HG03521 (cell line): ENCODE measurements around the gene ID2.

ENCODE experiments used
- ATAC-seq: cut with Tn5 transposase; IDR thresholded peaks from one replicate; pipeline ENCODE4 v1.9.1; 2021; ENCODE audit warnings: mild to moderate bottlenecking, moderate library complexity; ENCODE audit not compliant: unreplicated experiment

ID2 gene, protein sequence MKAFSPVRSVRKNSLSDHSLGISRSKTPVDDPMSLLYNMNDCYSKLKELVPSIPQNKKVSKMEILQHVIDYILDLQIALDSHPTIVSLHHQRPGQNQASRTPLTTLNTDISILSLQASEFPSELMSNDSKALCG

DNA sequence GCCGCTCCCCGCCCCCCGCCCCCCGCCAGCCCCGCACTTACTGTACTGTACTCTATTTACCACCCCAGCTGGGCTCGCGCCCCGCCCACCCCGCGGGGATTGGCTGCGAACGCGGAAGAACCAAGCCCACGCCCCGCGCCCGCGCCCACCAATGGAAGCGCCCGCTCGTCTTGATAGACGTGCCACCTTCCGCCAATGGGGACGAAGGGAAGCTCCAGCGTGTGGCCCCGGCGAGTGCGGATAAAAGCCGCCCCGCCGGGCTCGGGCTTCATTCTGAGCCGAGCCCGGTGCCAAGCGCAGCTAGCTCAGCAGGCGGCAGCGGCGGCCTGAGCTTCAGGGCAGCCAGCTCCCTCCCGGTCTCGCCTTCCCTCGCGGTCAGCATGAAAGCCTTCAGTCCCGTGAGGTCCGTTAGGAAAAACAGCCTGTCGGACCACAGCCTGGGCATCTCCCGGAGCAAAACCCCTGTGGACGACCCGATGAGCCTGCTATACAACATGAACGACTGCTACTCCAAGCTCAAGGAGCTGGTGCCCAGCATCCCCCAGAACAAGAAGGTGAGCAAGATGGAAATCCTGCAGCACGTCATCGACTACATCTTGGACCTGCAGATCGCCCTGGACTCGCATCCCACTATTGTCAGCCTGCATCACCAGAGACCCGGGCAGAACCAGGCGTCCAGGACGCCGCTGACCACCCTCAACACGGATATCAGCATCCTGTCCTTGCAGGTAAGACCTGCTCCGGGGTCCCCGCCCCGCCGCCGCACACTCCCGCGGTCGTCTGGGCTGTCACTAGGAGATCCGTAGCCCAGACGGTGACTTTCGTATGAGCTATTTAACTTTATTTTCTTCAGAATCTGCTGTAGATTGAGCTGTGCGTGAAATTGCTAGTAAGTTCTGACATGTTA is at the start of gene ID2:
Gene ID2, plus strand, starts transcription at position 271 of the 907 bp plus-strand sequence. Its CDS starts 110 bp downstream, at position 381.
- ATAC-seq, result peak; percentile 63

DNA sequence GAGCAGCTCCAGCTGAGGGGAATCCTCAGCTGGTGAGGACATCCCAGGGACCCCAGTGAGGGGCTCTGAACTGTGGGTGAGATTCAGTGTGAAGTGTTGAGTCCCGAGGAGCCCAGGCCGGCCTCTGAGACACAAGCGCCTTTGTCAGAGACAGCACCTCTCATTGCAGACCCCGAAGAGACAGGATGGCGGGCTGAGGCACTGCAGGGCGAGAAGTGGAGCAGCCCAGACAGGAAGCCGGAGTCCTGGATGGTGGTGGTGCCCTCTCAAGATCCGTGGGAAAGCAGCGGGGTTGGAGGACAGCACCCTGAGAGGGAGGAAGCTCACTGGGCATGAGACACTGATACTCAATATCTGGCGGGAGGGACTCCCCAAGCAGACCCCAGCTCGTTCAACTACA is 49.1 kb upstream of the ID2 start:
- ATAC-seq, result no peak

DNA sequence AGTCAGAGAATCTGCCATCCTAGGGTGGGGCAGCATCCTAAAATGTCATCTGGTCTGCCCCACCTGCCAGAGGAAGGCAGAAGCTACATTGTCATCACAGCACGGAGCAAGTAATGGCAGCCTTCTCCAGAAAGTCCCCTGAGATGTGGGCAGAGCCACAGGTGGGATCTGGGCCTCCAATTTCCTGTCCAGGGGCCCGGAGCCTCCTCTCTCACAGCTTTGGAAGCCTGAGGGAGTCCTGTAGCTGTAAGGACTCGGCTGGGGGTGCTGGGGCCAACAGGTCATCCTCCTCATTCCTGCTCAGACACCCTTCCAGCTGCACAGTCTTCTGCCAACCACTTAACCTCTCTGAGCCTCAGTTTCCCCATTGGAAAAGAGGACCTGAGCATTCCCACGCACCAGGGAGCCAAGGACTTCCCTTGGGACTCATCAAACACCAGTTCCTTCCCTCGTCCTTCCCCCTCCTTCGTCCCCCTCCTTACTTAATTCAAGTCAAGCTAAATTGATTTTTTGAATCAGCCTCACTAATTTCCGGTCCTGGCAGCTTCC is 48.6 kb upstream of the ID2 start:
- no peak for ATAC-seq

DNA sequence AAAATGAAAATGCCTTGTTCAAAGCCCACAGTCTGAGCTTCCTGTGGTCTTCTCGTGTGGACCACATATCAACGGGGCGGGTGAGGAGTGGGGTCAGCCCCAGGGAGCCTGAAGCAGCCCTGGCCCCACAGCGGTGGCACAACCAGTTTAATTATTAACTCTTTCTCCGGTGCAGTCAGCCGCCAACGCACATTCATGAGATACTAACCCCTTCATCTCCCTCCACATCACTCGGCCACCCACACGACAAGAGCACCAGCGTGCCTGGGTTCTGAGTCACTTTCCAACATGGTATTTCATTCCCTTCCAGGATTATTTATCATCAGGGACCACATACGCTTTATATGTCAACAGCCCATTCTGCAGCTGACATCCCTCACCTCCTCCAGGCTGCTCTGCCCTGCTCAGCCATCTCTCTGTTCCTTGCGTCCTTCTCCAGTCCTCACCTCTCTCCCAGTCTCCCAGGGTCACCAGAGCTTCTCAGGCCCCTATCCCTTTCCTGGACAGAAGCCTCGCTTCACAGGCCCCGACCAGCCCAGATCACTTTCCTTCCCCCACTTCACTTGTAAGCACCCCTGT is 48.0 kb upstream of the ID2 start:
- no peak for ATAC-seq

DNA sequence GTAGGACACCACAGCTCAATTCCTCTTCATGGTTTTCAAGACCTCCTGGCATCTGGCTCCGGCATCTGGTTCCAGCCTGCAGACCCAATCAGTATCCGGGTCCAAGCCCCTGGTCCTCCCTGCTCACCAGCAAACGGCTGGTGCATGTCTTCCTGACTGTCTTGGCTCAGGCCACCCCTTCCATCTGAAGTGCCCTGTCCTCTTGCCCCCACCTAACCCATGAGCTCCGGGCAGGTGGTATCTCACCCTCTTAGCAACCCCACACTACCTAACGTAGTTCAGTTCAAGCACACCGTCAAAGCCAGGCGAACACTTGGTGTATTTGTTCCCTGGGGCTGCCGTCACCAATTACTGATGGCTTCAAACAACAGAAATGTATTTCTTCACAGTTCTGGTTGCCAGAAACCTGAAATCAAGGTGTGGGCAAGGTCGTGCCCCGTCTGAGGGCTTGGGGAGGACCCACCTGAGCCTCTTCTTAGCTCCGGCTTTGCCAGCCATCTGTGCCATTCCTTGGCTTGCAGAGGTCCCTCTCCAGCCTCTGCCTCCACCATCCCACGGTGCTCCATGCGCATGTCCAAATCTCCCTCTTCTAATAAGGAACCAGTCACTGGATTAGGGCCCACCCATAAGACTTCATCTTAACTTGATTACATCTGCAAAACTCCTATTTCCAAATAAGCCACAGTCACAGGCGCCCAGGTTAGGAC is 47.2 kb upstream of the ID2 start:
- no peak for ATAC-seq

DNA sequence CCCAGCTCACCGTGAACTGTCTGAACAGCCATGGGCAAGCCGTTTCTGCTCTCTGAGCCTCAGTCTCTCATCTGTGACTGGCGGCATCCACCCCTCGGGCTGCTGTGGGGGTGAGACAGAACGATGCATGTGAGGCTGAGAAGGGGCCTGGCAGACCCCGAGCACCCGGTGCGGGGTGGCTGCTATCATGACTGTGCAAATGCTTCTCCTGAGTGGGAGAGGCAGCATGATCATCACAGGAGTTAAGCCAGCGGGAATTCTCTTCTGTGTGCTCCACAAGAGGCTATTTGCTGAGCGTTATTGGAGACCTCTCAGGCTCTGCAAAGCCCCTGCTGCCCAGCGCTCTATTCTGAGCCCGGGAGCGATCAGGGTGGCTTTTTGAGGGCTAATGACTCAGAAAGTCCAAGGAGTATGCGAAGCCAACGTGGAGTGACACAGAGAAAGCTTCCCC is 45.8 kb upstream of the ID2 start:
- no peak for ATAC-seq

DNA sequence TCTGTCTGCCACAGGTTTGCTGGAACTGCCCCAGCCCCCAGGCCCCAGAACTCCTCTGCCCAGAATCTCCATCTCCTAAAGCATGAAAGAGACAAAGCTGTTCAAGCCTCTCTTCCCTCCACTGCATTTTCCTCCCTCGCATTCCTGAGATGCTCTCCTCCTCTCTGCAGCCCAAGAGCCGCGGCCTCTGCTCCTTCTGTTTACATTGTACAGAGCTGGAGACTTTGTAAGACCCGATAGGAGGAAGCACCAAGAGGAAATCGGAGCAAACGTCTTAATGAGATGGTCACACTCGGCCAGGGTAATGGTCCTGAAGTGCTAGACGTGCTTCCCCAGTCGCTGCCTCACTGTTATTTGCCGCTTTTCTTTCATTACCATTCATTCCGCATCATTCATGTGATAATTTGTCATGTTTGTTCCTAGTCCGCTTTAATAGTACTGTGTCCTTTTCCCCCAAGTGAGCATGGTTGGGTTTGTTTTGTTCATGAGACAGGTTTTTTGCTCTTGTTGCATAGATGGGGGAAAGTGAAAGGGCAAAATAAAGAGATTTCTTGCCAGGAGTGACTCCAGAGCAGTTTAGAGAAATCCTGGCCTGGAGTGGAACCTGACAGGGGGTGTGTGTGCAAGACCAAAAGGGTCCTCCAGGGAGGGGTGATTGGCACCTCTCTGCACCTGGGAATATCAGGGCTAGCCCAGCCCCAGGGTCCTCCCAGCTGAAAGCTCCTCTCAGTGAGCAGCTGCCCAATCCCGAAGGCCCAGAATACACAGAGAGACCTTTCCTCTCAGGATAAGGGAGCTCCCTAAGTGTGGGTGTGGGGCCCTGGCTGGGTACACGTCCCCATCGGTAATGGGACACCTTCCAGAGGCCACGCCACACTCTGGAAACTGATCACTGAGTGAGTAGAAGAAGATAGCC is 44.9 kb upstream of the ID2 start:
- ATAC-seq, result no peak

DNA sequence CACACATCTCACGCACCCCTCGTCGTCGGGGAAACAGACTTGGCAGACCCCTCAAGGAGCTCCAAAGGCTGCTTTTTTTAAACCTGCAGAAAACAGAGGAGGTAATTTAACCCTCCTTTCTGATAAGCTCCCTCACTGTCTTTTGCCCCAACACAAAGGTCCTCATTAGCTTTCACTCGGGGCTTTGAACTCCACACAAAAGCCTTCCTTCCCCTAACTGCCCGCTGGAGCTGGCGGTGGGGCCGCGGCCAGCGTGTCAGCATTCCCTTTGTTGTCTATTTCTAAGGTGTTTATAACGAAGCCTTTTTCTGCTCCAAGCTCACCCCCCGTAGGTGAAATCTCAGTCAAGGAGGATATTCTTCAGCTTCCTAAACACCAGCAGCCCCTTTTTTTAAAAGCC is 43.5 kb upstream of the ID2 start:
- no peak for ATAC-seq

DNA sequence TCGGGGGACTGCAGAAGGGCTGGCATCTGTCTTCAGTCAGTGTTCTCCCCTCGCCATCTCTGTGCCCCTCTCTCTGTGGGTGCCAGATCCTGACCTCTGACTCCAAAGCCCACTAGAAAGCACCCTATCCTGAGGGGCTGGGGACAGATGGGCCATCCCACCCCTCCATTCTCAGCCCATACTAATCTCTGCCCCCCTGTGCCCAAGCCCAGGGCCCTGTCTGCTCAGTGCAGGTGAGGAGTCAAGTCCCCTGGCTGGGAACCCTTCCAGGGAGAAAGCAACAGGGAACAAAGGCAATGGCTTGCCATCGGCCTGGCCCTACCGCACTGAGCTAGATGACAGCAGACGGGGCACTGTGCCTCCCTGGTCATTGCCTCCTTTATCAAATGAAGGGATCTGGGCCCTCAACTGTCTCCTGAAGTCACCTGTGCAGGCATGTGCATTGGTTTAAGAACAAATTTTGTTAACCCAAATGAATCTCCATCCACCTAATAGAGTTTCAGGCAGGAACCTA is 42.7 kb upstream of the ID2 start:
- ATAC-seq, result no peak

DNA sequence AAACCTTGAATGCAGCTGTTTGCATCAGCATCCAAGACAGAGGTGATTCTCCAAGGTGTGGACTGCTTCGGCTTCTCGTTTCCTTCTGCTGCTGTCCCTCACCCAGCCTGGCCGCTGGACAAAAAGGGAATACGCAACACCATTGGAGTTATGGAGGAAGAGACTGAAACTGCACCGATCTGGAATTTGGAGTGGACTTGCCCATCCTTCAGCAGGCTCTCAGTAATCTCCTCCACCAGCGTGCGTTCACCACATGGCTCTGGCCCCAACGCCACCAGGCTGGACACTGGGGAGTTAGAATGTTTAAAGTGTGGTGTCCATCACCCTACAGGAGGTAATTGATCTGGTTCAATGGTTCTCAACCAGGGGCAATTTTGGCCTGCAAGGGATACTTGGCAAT is 41.4 kb upstream of the ID2 start:
- ATAC-seq, result no peak

DNA sequence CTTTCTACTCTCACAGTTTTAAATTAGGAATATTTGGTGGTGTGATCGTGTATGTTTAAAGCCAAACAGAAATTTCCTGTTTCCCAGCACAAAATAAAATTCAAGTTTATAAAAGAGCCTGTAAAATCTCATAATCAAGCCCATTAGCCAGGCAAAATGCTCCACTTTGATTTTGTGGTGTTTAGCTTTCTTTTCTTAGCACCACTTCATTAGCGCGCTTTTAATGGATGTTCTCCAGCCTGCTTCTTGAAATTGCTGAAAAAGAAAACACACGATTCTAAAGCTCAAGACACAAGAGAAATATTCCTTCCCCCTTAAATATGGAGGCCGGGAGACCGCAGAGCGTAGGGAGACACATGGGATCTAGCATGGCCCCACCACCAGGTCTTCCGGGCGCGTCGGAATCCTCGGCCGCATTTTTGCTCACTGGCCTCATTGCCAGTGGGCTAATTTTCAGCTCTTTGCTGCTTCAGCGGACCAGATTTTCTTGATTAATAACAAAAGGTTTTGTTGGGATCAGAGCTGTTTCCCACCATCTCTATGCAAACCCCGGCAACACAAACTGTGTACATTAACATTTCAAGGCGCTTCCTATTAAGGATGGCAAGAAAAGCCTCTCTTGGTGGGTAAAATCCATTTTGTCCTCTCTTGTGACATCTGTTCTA is 40.4 kb upstream of the ID2 start:
- ATAC-seq, result no peak

DNA sequence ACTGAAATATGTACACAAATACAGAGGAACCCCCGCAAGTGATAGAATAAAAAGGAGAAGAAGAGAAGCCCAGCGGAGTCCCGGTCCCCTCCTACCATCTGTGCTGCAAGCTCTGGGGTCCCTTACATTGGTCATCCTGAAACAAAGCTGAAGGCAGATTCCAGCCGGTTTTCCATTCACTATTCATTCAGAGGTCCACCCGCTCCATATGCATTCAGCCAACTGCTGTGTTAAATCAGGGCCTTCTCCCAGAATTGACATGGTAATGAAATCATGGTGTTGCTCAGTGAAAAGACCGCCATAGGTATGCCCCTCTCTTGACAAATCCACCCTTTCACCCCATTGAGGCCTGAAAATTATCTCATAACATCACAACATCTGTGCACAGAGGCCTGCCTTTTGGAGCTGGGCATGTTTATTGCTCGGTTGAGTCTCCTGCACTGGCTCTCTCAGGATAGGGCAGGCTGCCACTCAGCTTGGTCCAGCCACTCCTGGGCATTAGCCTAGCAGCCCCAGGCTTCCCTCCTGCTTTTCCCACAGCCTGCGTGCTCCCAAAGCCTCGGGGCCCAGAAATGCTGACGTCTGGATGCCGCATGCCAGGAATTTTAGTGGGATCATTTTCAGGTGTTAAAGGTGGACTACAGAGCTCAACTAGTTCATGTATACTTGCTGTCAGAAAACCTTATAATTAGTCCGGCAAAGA is 39.3 kb upstream of the ID2 start:
- no peak for ATAC-seq

DNA sequence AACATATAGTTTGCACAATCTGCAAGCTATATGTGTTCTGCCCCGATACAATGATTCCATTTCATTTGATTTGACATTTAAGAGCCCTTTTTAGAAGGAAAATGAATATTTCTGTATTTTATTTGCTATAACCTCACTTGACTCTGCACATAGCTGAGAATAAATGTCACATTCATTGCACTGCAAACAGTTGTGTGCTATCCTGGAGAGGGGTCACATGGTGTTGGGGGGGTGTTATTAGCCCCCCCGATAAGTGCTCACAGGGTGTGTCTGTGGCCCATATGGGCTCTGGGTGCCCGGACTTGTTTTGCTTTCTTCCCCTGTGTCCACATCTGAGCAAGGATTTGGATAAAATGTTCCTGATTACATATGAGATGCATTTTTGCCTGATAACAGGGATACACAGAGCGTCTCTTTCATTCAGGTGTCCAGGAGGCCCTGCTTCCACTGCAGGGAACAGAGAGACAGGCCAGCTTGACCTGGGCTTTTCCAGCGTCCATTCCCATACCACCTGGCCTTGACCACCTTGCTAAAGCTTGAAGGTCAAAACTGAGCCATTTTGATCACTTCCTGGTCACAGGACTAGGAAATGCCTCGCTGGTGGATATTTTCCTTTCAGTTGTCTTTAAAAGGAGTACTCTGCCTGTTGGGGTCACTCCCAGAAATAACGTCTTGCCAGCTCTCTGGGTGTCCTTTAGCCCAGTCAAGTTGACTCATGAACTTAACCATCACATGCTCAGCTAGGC is 38.4 kb upstream of the ID2 start:
- no peak for ATAC-seq

DNA sequence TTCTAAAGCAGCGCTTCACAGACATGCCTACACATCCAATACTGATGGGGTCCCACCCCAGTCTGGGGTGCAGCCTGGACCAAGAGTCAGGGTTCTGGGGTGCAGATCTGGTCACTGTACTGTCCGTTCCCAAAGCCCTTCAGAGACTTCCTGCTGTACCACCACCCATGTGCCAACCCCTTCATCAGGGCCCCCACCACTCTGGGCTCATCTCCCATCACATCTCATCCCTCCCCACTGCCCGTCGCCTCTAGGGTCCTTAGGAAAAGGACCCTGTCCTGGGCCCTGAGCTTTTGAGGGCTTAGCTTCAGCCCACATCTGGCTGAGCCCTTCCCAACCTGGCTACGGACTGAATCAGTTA is 37.9 kb upstream of the ID2 start:
- no peak for ATAC-seq

DNA sequence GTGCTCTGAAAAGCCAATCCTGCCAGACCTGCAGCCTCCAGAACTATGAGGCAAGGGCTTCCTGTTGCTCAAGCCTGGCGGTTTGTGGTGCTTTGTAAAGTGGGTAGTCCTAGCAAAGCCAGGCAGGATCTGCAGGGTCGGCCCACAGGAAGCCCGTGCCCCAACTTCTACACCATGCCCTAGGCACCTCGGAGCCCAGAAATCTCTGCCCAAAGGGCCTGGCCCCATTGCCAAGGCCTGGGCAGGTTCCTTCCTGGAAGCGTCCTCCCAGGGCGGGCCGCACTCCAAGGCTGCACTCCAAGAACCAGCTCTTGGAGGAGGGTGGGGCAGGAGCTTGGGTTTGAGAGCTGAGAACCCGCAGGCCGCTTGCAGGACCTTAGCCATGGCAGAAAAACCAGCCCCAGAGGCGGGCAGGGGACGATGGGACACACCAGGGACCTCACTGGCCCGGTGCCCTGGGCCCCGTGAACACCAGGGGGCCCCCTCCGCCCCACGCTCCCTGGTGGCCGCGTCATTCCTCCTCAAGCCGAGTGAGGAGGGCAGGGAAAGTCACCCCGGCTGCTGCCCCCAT is 37.2 kb upstream of the ID2 start:
- ATAC-seq, result no peak

DNA sequence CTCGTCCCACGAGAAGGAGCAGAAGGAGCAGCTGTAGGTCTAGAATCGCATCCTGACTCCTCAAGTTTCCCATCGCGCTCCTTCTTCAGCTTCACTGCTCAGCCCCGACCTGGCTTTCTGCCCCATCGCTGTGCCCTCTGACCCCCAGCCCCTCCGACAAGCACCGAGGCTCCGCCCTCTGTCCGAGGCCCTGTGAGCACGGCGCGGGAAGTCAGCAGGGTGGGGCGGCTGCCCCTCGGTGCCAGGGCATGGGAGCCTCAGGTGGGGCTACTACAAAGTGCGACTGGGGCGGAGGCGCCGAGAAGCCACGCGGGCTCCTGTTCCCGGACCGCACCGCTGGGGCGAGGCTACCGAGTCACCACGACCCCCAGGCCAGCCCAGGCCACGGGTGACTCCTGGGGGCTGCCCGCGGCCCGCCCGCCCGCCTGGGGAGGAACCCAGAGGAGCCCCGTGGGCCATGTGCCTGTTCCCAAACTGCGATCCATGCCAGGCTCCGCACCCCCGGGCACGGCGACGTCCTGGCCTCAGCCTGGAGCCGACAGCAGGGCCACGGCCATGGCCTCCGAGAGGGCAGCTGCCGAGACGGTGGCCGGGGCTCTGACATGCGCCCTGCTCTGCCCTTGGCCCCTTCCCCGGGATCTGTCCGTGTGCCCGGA is 36.6 kb upstream of the ID2 start:
- ATAC-seq, result no peak

DNA sequence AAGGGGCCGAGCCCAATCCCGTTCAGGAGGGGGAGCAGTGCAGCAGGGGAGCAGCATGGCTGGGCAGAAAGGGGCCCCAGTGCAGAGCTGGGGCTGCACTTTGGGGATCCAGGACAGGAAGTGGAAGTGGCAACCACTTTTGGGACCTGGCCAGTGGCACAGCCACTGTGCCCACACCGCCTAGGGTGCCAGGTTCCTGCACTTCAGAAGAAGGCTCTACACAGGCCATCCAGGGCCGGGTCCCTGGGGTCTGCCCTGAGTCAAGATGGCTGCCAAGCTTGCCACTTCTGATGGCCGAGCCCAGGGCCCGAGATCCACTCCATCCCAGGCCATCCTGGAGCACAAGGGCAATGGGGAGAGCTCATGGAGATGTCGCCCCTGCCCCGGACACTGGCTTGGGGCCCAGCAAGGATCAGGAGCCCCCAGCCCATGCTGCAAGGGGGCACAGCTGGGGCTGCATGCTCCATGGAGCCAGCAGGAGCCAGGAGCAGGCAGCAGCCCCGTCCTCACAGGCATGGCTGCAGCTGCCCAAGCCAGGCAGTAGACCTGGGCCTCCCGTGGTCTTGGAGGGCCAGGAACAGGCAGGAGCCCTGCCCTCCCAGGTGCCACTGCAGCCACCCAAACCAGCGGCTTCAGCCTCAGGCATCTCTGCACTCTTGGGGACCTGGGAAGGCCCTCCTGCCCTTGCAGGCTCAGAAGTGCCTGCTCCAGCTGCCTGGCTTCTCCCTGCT is 35.0 kb upstream of the ID2 start:
- ATAC-seq, result no peak
